Hematopoietic multipotent progenitor cell treated with erythropoietin and hydrocortisone succinate and interleukin-3 and kit ligand, for 8 days (in vitro differentiated cells): ENCODE results near the gene TYRO3.
A peak's percentile ranks its signal among the peaks of the same experiment; 100 is the strongest.

Experiments used
- DNase-seq: peaks from one replicate; pipeline ENCODE4 v3.0.0-alpha.2; 2015

The TYRO3 gene

DNA sequence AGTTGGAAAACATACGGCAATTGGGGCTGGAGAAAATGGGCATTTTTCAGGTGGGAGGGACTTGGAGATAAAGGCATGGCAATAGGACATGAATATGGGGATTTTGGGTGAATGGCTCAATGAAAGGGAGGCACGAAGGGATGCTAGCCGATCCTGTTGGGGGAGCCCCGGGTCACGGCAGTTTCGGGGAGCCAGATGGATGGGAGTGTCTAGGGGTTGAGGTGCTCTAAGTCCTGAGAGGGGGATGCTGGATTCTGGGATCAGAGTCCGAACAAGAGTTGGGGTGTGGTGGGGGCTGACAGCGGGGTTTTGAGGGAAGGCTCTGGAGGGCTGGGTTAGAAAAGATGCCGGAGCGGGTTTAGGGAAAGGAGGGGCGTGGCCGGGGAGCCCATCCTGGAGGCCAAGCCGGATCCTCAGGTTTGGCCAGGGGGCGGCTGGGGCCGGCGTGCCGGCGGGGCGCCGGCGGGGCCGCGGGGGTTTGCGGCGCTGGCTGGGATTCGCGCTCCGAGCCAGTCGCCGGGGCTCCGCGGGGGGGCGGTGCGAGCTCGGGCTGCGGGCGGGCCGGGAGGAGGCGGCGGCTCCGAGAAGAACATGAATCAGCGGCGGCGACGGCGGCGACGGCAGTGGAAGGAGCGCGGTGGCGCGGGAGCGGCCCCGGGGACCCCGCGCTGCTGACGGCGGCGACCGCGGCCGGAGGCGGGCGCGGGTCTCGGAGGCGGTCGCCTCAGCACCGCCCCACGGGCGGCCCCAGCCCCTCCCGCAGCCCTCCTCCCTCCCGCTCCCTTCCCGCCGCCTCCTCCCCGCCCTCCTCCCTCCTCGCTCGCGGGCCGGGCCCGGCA lies at the start of gene TYRO3:
TSS of gene TYRO3 (plus strand) at position 813 of the 839 bp plus-strand sequence. CDS start 46 bp downstream, outside the sequence.
- no peak for DNase-seq

DNA sequence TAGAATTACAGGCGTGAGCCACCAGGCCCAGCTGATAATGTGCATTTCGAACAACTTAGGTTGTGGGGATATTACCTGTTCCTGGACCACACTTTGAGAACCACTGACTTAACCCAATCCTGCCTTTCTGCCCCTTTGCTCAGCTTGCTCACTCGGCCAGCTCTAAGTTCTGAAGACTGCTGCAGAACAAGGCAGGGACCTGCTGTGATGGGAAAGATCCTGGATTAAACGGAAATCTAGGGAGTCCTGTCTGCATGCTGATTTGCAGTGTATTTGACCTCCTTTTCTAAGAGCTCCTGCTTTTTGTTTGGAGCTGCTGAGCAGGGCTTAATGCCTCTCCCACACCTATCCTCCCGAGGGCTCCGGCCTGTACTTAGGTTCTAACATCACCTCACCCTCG lies 48.3 kb upstream of the TYRO3 start:
- DNase-seq = no peak

DNA sequence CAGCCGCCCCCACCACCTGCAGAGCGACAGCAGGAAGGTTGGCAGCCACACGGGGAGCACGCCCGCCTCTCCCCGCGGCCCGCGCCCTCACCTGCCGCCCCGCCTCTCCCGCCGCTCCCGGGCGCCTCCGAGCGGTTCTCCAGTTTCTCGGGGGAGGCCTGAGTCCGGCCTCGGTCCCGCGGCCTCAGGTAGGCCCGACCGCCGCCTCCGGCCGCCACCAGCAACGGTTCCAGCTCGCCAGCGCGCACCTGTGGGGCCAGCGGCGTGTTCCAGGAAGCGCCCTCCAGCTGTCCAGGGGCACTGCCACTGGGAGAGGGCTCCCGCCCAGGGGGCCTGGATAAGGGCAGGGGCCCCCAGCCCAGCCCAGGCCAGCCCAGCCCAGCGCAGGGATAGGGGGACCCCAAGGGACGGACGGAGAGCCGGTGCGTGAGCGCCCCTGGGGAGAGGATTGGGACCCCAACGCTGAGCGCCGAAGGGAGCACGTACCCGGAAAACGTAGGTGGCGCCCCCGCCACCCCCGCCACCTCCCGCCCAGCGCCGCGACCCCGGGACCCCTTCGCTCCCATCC lies 47.6 kb upstream of the TYRO3 start:
- DNase-seq = no peak

DNA sequence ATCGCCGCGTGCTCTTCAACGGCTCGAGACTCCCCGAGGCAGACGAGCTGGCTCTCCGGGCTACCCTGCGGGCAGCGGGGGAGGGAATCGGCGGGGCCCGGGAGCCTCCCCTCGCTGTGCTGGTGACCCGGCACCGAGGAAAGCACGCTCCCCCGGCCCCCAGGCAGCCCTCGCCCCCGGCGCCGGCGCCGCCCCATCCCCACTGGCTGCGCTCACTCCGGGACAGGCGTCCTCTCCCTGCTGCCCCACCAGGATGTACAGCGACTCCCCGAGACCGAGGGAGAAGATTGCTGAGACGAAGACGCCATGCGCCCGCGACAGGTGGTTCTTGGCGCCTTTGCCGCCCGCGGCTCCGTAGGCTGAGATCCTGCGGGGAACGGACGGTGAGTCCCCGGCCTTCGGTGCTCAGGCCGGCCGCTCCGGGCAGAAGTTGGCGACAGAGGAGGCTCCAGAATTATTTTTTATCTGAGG lies 47.1 kb upstream of the TYRO3 start:
- DNase-seq = no peak

DNA sequence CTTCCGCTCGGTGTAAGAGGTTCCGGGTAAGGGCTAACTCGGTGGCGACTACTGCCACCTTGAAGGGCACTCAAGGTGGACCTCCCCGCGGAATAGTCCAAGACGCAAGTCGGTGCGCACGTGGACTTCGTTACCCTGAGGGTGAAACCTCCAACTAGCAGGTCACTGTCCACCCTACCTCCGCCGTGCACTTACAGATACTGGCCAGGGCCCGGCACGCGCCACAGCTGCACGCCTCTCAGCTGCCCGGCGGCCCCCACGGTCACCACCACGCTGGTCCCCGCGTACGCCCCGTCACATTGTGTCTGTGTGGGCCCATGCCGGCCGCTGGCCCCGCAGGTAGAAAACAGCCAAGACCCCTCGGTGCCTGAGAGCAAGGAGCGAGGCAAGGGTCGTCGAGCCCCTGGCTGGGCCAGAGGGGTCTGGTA lies 46.5 kb upstream of the TYRO3 start:
- DNase-seq = no peak

DNA sequence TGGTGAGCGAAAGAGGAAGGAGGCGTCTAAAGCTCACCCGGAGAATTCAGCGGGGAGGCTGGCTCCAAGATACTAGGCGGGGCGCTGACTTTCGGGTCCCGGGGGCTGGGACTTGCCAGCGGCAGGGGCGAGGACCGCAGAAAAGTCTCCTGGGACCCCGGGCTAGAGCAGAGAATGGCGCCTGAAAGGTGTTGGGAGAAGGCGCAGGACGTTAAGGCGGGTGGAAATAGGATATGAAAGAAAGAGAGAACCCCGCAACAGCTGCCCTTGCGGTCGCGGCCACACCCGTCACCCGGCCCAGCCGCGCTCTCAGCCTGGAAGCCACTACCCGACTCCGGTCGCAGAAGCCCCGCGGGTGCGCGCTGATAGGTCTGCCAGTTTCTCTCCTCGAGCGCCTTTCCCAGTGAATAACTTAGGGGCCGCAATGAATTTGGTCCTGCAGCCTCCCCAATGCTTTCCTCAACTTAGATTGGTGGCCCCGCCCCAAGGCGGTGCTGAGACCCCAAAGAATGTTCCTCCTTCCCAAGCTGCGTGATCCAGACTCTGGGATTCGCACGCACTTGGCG lies 46.0 kb upstream of the TYRO3 start:
- peak; percentile 47 for DNase-seq

DNA sequence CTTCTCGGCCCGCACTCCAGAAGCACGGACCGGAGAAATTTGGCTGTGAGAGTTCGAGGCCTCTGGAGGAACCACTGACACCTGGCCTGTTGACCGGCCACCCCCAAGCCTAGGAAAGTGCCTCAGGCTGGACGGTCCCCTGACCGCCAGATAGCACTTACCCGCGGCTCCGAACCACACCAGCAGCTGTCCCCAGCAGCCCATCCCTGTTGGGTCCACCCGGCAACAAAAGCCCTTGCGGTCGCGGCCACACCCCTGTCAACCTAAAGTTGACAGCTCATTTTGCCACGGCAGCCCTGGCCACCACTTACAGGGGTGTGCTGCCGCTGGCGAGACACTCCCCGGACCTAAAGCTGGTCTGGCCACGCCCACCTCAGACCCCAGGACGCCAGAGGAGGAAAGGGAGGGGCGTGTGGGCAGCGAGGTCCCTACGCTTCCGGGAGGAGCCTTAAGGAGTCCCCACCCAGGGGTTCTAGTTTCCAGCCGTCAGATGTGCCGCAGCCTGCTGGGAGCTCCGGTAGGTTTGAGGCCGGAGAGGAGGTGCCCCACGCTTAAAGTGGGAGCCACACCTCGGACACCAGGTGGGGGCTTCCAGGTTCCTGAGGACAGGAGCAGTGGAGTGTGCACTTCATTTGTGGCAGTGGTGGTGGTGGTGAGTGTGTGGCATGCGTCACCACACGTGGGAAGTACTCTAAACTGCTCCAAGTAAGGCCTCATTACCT lies 45.3 kb upstream of the TYRO3 start, which contains the start of gene LTK:
TSS of gene LTK (minus strand) at position 322 of the 722 bp plus-strand sequence. CDS start at position 204, 118 bp downstream.
- DNase-seq = peak; percentile 45

DNA sequence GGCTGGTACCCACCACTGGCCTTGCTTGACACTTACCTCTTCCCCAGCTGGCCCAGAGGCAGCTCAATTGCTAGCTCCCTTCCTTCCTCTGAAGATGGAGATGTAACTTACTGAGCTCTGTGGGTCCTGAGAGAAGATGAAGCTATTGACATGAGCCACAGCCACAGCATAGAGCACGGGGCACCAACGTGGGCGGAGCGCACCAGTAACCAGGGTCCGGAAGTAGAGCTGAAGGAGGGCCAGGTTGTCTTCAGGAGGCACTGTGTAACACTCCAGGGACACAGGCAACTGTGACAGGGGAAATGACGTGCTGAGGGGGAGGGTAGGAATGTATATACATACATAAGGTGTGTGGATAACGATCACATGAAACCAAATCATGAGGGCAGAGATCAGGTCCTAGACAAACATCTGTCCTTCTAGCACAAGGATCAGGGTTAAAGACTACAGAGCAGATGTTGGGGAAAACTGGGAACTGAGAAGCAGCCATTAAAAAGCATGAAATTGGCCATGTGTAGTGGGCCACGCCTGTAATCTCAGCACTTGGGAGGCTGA lies 41.0 kb upstream of the TYRO3 start:
- DNase-seq = no peak

DNA sequence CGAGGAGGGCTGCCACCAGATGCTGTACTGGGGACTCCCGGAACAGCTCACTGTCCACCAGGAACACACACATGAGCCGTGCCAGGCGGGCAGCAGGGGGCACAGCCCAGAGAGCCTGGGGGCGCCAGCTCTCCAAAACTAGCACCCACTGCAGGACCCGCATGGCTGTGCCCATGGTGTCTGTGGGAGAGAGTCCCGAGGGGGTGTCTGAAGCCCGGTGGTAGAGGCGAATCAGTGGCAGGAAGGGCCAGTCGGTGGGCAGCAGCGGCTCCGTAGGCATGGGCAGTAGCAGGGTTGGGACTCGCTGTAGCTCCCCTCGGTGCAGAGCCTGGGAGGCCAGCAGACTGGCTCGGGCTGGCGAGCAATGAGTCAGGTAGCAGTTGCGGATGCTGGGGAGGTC lies 38.4 kb upstream of the TYRO3 start:
- DNase-seq = no peak

DNA sequence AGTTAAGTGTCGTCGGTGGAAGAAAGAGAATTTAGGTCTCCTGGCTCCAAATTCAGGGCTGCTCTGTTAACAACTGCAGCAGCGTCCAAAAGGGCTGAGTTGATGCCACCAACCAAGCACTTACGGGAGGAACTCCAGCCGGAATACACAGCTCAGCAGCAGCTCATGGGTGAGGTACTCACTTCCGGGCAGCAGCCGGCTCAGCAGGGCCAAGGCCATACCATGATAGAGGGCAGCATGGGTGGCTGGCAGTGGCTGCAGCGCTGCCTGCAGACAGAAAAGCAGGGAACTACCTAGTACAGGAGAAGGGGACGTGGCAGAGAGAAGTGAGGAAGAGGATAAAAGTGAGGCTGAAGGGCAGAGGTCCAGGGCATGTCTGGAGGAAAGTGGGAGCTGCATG lies 37.4 kb upstream of the TYRO3 start:
- no peak for DNase-seq

DNA sequence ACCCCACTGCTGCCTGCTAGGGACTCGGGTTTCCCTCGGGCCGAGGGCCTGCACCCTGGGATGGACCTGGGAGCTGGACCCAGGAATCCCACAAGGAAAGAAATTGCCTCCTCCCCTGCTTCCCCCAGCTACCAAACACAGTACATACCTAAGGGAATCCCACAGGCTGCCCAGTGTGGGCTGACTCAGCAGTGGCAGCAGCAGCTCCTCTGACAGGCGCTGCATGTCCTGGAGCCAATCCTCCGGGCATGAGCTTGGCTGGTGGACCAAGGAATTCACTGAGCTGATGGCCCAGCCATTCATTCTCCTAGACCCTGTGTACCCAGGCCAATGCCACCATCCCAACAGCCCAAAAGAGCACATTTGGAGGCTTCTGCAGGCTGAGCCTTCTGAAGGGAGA lies 35.9 kb upstream of the TYRO3 start:
- DNase-seq = no peak

DNA sequence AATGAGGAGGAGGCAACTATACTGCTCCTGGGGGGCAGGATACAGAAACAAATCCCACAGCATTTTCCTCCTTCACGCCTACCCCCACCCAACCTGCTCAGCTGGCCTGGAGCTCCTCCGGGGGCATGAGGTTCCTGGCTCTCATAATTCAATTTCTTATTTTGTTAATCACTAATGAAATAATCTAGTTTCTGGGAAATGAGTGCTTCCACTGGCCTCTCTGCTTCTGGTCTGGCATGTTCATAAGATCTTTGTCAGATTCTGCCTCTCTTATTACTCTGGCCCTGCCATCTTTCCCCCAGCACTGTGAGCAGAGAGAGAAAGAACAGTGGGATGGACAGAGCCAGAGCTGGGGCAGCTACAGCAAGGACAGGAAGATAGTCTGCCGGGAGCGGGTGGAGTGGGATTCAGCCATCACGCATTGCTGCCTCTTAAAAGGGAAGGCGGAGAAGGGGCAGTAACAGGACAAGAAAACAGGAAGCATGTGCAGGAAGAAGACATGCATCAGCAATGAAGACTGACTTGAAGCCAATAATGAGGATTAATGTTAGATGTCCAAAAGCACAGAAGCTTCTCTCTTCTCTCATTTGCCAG lies 28.6 kb upstream of the TYRO3 start:
- DNase-seq = no peak

DNA sequence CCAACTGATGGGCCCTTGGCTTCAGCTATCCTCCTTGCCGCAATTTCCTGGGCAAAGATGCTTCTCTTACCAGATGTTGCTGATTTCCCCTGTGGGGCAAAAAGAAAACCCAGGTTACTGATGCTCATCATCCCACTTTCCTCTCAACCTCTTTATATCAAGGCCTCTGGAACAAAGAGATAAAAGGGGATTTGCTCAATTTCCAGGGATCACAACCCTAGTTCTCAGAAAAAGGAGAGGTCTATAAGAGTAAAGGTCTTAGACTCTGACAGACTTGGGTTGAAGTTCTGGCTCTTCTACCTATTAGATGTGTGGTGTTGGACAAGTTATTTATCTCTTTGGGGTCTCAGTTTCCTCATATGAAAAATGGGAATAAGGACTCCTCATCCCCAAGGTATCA lies 23.5 kb upstream of the TYRO3 start:
- peak; percentile 66 for DNase-seq

DNA sequence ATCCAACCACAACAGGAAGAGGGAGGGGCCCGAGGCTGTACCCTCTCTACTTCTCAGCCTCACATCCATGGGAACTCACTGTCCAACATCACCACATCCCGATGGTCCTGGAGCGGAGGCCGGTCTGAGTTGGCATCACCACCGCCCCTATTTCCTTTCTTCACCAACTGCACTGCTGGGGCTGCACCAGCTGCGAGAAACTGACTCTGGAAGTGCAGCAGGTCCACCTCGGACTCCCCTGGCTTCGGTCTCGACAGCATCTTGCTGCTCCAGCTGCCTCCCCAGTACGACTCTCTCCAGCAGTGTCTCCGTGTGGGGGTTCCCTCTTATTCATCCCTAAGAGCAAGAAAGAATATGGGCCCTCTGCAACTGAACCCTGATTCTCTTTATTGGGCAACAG lies 22.1 kb upstream of the TYRO3 start:
- DNase-seq = no peak

DNA sequence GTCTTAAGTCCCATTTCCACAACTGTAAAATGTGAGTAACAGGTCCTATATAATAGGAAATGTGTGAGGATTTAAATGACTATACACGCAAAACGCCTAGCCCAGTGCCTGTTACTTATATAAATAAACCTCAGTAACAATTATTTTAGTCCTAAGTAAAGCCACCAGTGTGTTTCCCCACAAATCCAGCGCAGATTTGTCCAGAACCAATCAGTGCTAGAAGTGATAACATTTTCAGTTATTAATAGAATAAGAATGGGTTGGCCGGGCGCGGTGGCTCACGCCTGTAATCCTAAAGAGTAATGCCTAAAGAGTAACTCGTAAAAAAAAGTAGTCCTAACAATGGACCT lies 15.5 kb upstream of the TYRO3 start:
- DNase-seq = no peak

DNA sequence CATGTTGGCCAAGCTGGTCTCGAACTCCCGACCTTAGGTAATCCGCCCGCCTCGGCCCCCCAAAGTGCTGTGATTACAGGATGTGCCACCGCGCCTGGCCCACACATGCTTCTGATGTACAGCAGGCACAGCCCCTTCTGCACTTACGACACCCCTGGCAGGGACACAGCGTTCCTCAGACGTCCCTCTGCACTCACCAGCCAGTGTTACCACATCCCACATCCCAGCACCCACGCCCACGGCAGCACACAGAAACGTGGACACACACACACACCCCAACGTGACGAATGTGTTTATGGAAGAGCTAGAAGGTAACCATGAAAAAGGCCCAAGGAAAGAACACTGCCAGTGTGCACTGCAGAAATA lies 14.4 kb upstream of the TYRO3 start:
- no peak for DNase-seq

DNA sequence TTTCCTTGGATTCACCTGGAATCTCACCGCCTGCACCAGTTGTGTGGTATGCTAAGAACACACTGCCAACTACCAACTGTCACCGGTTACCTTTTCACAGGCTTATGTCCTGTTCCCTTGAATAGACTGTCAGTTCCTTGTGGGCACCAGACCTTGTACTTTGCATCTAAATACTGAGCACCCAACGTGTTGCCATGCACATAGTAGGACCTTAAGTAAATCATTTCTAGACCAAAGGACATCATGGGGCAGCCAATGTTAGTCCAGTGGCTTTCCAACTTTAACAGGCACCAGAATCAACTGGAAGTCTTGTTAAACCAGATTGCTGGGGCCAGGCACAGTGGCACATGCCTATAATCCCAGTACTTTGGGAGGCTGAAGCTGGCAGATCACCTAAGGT lies 13.8 kb upstream of the TYRO3 start:
- DNase-seq = no peak

DNA sequence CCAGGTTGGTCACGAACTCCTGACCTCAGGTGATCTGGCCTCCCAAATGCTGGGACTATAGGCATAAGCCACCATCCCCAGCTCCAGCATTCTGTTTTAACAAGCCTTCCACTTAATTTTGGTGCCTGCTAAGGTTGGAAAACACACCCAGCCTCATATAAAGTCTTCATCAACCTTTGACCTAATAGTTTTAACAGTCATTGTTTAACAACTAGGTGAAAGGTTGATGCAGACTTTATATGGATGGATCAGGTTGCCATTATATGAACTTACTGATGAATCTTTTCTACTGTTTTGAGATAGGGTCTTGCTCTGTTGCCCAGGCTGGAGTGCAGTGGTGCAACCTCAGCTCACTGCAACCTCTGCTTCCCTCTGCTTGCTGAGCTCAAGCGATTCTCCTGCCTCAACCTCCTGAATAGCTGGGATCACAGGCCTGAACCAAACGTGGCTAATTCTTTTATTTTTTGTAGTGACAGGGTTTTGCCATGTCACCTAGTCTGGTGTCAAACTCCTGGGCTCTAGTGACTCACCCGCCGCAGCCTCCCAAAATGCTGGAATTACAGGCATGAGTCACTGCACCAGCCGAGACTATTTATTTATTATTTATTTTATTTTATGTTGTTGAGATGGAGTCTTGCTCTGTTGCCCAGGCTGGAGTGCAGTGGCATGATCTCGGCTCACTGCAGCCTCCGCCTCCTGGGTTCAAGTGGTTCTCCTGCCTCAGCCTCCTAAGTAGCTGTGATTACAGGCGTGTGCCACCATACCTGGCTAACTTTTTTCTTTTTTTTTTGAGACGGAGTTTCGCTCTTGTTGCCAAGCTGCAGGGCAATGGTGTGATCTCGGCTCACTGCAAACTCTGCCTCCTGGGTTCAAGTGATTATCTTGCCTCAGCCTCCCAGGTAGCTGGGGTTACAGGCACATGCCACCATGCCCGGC lies 11.9 kb upstream of the TYRO3 start:
- no peak for DNase-seq

DNA sequence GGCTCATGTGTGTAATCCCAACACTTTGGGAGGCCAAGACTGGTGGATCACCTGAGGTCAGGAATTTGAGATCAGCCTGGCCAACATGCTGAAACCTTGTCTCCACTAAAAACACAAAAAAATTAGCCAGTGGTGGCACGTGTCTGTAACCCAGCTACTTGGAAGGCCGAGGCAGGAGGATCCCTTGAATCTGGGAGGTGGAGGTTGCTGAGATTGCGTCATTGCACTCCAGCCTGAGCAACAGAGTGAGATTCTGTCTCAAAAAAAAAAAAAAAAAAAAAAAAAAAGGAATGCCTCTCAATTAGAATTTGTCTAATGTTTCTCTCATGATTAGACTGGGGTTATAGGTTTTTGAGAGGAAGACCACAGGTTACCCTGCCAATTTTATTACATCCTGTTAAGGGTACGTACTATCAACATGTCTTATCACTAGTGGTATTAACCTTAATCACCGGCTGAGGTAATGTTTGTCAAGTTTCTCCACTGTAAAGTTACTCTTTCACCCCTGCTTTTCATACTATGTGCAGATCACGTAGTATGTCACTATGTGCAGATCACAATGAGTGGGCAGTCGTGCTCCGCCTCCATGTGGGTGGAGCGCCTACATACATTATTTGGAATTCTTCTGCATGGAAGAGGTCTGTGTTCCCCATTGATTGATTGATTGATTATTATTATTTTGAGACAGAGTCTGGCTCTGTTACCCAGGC lies 8.8 kb upstream of the TYRO3 start:
- no peak for DNase-seq

DNA sequence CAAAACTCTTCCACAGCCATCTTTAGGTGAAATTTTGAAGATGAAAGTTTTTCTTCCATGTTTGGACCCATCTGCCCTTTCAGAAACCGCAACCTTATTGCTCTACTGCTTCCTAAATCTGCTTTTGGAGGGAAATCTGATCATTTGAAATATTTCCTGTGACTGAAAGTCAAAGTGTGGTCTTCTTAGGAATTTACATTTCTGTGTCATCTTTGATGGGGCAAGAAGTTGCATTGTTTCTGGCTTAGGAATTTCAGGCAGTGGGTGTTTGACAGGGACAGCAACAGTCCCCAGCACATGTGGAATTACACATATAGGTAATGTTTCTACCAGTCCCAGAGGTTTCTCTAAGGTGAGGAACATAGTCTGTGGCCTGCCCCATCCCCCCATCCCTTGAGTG lies 5.3 kb upstream of the TYRO3 start:
- no peak for DNase-seq

DNA sequence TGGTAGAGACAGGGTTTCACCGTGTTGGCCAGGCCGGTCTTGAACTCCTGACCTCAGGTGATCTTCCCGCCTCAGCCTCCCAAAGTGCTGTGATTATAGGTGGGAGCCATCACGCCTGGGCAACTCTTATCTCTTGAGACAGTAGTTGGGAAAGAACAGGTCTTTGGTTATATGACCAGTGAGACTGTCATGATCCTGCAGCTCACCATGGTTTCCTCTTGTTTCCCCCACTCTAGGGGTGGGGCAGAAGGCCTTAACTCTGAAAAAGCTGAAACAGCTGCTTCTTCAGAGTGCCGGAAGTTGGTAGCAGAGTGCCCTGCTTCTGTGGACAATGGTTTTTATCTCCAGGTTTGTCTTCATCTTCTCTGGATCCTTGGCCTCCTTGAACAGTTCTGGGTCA lies 4.7 kb upstream of the TYRO3 start:
- no peak for DNase-seq
